CD4-positive, alpha-beta T cell treated with Interleukin-12 subunit alpha and Interleukin-12 subunit beta, for 1 hour (primary cell): ENCODE results near the gene NKD2.

Source experiments
- DNase-seq: peaks from one replicate; pipeline ENCODE4 v3.0.0-alpha.2; 2020

NKD2 gene

DNA sequence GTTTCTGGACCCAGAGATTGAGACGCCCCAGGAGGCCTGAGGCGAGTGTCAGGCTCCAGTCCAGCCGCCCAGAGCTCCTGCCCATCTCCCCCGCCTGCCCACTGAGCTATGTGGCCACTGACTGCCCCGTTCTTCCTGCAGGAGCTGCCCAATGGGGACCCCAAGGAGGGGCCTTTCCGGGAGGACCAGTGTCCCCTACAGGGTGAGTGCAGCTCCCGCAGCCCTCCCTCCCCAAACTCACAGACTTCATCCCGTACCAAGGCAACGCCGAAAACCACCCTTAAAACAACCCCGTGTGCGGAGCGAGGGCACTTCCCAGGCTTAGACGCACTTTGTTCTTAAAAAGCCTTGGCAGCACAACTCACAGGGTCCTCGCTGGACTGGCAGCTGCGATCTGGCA, 23.4 kb downstream of the NKD2 start:
- no peak for DNase-seq

DNA sequence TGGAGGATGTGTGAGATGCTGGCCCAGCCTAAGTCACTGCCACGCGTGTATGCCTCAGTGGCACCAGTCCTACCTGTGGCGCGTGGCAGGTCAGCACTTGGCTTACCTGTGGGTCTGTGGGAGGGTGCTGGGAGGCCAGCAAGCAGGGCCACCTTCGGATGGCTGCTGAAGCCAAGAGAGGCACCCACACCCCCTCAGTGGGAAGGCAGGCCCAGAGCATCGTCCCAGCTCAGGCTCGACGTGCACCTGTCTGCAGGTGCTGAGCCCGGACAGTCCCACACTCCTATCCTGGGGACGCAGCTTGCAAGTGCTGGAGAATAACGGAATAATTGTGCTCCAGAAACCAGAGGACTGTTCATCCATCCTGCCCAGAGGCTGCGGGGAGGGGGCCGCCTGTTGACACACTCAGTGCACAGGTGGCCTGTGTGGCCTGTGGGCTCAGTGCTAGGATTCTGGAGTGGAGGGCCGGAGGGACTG, 24.0 kb downstream of the NKD2 start:
- no peak for DNase-seq

DNA sequence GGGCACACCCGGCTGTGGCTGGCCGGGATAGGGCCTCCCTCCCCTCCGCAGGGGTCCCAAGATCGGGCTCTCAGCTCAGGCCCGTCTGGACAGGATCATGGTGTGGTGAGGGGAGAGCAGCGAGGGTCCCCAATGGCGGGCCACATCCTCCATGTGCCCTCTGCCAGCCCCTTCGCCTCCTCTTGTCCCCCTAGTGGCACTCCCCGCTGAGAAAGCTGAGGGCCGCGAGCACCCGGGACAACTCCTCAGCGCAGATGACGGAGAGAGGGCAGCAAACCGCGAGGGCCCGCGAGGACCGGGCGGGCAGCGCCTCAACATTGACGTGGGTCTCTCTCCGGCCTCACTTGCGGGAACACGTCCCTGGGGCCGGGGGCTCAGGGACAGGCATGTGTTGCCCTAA, 24.6 kb downstream of the NKD2 start:
- no peak for DNase-seq

DNA sequence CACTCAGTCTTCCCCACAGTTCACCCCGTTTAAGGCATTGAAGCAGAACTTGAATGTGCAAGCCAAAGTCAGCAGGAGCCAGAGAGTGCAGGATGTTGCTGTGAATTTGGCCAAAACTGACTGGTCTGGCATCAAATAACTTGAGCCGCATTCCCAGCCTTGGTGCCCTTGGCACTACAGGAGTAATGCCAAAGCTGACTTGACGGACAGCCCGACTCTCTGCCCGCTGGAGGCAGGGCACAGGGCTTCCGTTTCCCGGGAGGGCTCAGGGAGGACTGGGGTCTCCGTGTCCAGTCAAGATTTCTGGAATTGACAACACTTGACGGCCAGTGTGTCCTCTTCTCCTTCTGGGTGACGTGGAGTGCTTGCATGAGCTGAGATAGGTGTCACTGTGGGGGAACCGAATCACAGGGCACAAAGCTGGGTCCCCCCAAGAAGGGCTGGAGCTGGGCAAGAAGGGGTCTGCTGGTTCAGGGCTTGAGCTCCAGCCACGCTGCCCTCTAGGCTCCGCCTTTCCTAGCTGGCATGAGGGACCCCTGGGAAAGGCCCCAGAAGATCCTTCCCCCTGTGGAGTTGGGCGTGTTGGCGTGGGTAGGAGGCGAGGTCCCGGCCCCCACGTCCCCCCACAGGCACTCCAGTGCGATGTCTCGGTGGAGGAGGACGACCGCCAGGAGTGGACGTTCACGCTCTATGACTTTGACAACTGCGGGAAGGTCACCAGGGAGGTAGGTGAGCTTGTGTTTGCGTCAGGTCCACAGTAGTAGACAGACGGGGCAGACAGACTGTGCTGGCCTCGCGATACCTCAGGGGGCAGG, 25.2 kb downstream of the NKD2 start:
- DNase-seq: no peak

DNA sequence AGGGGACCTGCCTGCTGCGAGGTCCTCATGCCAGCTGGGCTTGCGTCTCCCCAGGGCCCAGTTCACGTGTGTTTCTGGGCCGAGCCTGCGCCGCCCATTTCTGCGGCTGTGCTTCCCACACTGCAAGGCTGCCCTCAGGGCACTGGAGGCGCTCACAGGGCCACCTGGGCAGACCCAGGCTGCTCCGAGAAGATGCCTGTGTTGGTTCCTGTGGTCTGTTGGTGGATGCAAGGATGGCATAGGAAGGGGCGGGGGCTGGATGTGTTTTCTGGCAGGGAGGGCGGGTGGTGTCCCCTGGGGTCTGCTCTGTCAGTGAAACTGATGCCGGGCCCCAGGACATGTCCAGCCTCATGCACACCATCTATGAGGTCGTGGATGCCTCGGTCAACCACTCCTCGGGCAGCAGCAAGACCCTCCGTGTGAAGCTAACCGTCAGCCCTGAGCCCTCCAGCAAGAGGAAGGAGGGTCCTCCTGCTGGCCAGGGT, 25.9 kb downstream of the NKD2 start:
- DNase-seq: no peak

DNA sequence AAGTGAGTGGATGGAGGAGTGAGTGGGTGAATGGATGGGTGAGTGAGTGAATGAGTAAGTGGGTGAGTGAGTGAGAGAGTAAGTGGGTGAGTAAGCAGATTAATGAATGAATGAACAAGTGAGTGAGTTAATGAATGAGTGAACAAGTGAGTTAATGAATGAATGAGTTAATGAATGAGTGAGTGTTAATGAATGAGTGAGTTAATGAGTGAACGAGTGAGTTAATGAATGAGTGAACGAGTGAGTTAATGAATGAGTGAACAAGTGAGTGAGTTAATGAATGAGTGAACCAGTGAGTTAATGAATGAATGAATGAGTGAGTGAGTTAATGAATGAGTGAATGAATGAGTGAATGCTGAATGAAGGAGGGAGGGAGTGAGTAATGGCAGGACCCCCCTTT, 26.4 kb downstream of the NKD2 start:
- DNase-seq: no peak

DNA sequence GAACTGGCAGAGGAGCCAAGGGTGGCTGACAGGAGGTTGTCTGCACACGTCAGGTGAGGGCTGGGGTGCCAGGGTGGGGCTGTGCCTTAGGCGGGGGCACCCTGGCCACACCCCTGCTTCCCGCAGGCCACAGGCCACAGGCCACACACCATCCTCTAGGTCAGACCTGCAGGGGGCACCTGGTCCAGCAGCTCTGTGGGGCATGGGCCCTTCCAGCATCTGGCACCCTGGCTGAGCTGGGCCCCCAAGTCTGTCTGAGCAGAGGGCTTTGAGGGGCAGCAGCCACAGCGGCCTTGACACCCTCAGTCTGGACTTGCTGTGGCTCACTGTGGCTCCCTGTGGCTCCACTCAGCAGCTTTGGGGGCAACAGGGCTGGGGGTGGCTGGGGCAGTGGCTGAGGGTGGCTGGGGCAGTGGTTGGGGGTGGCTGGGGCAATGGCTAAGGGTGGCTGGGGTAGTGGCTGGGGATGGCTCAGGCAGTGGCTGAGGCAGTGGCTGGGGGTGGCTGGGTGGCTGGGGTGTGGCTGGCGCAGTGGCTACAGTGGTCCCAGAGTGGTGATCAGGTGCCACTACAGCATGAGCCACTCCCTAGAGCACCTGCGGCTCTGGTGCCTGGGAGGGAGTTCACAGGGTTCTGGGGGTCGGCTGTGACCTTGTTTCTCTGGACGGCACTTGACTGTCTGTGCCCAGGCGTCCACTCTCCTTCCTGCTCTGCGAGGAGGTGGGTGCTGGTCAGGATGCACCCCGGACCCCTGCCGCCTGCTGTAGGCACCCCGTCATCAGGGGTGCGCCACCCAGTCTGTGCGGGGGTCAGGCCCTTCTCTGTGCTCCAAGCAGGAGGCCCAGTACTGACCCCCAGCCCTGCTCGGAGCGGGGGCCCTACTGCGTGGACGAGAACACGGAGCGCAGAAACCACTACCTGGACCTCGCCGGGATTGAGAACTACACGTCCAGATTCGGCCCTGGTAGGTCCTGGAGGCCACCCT, 27.1 kb downstream of the NKD2 start:
- no peak for DNase-seq

DNA sequence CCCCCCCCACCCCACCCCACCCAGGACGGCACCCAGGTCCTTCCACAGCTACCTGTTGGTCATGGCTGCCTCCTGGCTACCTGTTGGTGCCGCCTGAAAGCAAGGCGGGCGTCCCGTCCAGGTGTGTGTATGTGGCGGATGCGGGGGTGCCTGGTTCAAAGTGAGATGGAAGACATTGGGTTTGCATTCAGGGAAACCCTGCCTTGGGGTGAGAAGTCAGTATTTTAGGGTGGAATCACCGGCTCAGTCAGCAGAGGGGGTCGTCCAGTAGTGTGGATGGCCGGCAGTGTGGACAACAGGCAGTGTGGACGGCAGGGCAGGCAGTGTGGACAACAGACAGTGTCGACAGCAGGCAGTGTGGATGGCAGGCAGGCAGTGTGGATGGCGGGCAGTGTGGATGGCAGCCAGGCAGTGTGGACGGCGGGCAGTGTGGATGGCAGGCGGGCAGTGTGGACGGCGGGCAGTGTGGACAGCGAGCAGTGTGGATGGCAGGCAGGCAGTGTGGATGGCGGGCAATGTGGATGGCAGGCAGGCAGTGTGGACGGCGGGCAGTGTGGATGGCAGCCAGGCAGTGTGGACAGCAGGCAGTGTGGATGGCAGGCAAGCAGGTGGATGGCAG, 28.0 kb downstream of the NKD2 start:
- no peak for DNase-seq

DNA sequence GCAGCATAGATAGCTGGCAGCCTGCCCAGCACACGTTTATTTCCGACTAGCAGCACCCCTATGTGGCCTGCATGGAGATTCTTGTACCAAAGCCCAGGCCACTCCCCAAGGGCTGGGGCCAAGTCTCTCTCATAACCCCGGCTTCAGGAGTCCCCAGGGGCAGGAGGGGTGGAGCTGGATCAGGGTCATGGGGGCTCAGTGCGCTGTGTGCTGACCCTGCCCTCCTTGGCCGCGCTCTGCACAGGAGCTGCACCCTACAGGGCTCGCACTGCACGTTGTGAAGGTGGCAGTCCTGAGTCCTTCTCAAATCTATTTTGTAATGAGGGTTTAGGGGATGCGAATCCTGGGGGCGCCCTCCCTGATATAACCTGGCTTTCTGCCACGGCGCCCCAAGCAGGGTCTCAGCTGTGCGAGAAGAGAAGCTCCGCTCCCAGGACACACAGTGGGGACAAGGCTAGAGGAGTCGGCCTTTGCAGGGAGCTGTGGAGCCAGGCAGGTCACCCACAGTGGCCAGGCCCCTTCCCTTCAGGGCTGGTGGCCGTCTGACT, 28.6 kb downstream of the NKD2 start:
- DNase-seq: no peak

DNA sequence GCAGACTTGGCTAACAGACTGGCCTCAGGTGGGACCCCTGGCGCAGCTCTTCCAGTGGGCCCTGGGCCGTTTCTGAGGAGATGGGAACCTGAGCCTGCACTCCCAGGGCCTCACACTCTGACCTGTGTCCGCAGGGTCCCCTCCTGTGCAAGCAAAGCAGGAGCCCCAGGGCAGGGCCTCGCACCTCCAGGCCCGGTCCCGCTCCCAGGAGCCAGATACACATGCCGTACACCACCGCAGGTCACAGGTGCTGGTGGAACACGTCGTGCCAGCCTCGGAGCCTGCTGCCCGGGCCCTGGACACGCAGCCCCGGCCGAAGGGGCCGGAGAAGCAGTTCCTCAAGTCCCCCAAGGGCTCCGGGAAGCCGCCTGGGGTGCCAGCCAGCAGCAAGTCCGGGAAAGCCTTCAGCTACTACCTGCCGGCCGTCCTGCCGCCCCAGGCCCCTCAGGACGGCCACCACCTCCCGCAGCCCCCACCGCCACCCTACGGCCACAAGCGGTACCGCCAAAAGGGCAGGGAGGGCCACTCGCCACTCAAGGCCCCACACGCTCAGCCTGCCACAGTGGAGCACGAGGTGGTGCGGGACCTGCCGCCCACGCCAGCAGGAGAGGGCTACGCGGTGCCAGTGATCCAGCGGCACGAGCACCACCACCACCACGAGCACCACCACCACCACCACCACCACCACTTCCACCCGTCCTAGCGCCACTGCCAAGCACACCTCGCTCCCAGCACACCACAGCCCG, 29.2 kb downstream of the NKD2 start:
- no peak for DNase-seq

DNA sequence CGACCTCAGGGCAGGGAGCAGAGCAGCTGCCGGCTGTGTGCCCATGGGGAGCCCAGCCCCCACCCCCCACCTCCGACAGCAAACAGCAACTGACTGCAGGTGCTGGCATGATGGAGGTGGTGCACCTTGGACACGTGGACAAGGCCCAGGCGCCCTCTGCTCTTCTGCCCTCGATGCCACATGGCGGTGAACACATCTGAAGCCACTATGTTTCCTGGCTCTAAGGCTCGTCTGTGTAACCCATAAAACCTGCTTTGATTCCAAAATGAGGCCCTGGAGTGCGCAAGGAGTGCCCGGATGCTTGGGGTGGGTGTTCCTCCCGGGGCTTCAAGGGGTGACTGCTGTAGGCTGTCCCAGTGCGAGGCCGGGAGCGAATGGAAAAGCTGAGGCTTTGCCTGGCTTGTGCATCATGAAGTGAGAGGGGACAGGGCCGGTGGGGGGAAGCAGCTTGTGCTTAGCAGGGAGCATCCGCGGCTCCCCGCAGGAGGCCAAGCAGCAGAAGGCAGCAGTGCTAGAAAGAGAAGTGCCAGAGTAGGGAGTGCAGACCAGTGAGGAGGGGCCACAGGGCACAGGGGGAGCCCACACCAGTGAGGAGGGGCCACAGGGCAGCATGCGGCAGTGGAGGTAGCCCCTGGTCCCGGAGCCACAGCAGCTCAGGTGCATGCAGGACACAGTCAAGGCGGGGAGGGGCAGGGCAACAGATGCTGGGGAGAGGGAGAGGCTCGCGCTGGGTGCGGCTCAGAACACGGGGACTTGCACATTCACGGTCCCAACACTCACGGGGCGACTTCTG, 30.0 kb downstream of the NKD2 start:
- DNase-seq: no peak

DNA sequence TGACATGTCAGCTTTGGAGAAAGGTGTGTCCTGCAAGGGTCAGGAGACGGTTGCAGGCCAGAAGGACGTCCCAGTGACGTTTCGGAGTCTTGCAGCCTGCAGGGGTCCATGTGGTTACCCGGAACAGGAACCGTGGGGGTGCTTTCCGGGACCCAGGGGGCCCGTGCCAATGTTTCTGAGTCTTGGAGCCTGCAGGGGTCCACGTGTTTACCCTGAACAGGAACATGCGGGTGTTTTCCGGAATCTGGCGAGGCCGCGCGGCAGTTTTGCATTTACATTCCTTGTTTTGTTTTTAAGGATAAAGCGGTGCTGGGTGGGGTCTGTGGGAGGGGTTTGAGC, 30.6 kb downstream of the NKD2 start:
- no peak for DNase-seq

DNA sequence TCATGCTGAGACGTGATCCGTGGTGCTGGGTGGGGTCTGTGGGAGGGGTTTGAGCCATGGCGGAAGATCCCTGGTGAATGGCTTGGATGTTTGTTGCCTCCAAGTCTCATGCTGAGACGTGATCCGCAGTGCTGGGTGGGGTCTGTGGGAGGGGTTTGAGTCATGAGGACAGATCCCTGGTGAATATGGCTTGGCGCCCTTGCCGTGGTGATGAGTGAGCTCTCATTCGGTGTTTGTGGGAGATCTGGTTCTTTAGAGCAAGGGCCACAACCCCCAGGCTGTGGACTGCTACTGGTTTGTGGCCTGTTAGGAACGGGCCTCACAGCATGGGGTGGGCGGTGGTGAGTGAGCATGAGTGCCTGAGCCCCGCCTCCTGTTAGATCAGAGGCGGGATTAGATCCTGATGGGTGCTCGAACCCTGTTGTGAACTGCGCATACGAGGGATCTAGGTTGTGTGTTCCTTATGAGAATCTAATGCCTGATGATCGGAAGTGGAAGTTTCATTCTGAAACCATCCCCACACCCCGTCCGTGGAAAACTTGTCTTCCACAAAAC, 31.2 kb downstream of the NKD2 start:
- DNase-seq: no peak

DNA sequence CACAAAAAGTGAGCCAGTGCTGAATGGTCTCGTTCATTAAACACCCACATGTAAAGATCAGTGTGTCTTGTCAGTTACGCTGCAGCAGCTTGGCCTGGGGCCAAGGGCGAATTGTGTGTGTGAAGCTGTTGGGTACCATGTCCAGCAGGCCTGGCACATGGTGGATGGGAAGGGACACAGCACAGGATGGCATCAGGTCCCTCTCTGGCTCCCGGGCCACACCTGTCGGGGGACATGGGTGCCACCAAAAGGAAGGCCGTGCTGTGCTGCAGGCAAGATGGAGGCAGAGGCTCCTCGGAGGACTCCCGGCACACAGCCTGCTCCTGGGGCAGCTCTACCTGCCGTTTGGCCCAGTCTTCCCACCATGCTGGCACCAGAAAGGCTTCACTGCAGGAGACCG, 32.0 kb downstream of the NKD2 start:
- no peak for DNase-seq

DNA sequence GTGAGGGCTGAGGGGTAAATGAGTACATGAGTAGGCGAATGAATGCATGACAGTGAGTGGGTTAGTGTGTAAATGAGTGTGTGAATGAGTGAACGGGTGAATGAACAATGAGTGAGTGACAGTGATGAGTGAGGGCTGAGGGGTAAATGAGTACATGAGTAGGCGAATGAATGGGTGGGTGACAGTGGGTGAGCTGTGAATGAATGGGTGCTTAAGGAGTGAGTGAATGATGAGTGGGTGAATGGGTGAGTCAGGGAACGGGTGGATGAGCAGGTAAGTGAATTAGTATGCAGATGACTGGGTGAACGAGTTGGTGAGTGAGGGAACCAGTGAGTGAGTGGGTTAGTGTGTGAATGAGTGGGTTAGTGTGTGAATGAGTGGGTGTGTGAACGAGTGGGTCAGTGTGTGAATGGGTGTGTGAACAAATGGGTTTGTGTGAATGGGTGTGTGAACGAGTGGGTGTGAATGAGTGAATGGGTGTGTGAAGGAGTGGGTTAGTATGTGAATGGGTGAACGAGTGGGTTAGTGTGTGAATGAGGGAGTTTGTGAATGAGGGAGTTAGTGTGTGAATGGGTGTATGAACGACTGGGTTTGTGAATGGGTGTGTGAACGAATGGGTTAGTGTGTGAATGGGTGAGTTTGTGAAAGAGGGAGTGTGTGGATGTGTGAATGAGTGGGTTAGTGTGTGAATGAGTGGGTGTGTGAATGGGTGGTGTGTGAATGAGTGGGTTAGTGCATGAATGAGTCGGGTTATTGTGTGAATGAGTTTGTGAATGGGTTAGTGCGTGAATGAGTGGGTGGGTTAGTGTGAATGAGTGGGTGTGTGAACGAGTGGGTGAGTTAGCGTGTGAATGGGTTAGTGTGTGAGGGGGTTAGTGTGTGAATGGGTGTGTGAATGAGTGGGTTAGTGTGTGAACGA, 32.9 kb downstream of the NKD2 start:
- DNase-seq: no peak

DNA sequence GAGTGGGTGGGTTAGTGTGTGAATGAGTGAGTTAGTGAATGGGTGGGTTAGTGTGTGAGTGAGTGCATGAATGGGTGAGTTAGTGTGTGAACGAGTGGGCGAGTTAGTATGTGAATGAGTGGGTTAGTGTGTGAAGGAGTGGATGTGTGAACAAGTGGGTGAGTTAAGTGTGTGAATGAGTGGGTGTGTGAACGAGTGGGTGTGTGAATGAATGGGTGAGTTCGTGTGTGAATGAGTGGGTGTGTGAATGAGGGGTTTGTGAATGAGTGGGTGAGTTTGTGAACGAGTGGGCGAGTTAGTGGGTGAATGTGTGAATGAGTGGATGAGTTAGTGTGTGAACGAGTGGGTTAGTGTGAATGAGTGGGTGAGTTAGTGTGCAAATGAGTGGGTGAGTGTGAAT, 34.0 kb downstream of the NKD2 start:
- DNase-seq: no peak

DNA sequence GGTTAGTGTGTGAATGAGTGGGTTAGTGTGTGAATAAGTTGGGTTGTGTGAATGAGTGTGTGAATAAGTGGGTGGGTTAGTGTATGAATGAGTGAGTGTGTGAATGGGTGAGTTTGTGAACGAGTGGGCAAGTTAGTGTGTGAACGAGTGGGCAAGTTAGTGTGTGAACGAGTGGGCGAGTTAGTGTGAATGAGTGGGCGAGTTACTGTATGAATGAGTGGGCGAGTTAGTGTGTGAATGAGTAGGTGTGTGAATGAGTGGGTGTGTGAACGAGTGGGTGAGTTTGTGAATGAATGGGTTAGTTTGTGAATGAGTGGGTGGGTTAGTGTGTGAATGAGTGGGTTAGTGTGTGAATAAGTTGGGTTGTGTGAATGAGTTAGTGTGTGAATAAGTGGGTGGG, 34.7 kb downstream of the NKD2 start:
- DNase-seq: no peak

DNA sequence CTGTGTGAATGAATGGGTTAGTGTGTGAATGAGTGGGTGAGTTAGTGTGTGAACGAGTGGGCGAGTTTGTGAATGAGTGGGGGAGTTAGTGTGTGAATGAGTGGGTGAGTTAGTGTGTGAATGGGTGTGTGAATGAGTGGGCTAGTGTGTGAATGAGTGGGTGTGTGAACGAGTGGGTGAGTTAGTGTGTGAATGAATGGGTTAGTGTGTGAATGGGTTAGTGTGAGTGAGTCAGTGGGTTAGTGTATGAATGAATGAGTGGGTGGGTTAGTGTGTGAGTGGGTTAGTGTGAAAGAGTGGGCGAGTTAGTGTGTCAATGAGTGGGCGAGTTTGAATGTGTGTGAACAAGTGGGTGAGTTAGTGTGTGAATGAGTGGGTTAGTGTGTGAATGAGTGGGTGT, 35.5 kb downstream of the NKD2 start:
- no peak for DNase-seq

DNA sequence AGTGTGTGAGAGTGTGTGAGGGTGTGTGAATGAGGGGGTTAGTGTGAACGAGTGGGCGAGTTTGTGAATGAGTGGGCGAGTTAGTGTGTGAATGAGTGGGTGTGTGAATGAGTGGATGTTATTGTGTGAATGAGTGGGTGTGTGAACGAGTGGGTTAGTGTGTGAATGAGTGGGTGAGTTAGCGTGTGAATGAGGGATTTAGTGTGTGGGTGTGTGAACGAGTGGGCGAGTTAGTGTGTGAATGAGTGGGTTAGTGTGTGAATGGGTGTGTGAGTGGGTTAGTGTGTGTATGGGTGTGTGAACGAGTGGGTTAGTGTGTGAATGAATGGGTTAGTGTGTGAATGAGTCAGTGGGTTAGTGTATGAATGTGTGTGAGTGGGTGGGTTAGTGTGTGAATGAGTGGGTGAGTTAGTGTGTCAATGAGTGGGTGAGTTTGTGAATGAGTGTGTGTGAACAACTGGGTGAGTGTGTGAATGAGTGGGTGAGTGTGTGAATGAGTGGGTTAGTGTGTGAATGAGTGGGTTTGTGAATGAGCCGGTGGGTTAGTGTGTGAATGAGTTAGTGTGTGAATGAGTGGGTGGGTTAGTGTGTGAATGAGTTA, 37.5 kb downstream of the NKD2 start:
- no peak for DNase-seq
